HG03432 (cell line): ENCODE results near the gene MGAT5.
"Not testable (repeated sequence)": the region's sequence is repeated elsewhere in the genome, so short reads cannot be mapped to it uniquely, and the experiment has no call there.

Experiments used
- ATAC-seq: cut with Tn5 transposase; IDR thresholded peaks from one replicate; pipeline ENCODE4 v1.9.1; 2021; ENCODE audit warnings: mild to moderate bottlenecking, moderate library complexity; ENCODE audit not compliant: unreplicated experiment

MGAT5 gene

GRCh38 chr2:134275058-134275862 lies 21.4 kb downstream of the MGAT5 start:
- ATAC-seq = peak; percentile 92

GRCh38 chr2:134276381-134277172 lies 22.7 kb downstream of the MGAT5 start:
- no peak for ATAC-seq

DNA sequence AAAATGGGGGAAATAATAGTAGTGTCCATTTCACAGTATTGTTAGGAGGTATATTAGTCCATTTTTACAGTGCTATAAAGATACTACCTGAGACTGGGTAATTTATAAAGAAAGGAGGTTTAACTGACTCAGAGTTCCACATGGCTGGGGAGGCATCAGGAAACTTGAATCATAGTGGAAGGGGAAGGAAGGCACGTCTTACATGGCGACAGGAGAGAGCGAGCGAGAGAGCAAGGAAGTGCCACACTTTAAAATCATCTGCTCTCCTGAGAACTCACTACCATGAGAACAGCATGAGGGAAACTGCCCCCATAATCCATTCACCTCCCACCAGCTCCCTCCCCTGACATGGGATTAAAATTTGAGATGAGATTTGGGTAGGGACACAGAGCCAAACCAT lies 23.4 kb downstream of the MGAT5 start:
- no peak for ATAC-seq

DNA sequence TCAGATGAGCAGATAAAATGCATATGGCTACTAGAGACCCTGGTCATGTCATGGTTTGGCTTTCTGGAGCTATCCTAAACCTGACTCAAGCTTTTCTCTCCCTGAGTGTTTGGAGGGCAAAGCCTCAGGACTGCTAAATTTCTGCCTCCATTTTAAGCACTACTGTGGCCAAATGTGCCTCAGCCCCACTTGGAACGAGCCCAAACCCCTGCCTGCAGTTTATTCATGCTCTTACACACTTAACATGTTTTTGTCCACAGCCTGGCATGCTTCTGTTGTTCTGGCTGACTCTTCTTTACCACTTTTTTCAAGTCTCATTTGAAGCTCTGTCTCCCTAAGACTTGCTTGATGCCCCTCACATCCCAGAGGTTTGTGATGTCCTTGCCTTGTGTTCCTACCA lies 24.7 kb downstream of the MGAT5 start:
- no peak for ATAC-seq

- ATAC-seq = no peak
Observed at GRCh38 chr2:134279417-134279816, 25.5 kb downstream of the MGAT5 start.

DNA sequence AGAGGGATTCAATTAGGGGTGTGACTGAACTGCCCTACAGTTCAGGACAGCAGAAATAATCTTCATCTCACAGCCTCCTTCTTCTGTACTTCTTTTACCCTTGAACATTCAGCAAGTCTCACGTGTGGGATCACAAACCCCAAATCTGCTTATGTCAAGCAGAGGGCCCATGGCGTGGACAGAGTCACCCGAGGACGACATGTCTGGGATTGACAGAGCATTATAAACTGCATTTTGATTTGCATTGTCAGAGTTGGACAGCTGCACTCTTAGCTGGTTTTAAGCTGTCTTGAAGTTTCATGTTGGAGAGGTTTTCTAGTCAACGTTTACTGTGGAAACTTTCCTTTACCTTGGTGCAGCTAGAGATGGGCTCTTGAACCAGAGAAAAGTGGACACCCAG lies 26.4 kb downstream of the MGAT5 start:
- ATAC-seq = no peak

- ATAC-seq = no peak
Observed at GRCh38 chr2:134280726-134281125, 26.9 kb downstream of the MGAT5 start.

DNA sequence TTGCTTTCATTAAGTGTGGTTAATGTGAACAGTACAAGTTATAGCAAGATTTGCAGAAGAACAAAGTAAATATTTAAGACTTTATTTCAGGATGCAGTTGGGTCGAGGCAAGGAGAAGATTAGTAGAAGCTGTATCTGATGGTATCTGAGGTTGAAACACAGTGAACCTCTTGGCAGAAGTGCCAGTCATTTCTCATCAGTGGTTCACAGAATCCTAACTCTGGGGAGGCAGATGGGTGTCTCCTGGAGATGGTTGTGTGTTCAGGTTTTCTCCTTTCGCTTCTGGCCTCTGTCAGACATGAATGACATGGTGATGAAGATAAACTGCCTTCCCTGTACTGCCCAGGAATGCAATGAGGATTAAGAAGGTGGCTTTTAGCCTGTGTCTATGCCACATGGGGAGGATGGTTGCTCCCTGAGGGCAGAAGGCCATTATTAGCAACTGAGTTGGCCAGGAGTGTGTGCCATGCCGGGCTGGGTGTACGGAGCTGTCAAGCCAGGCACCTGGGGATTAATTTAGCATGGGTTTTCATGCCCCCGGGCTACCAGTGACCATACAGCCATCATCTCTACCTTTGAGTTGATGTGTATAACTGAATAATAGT lies 28.0 kb downstream of the MGAT5 start:
- no peak for ATAC-seq

- peak; percentile 89 for ATAC-seq
Observed at GRCh38 chr2:134282629-134283400, 28.9 kb downstream of the MGAT5 start.

GRCh38 chr2:134283661-134284060 lies 29.8 kb downstream of the MGAT5 start:
- no peak for ATAC-seq

- ATAC-seq = no peak
Observed at GRCh38 chr2:134284119-134284670, 30.3 kb downstream of the MGAT5 start.

DNA sequence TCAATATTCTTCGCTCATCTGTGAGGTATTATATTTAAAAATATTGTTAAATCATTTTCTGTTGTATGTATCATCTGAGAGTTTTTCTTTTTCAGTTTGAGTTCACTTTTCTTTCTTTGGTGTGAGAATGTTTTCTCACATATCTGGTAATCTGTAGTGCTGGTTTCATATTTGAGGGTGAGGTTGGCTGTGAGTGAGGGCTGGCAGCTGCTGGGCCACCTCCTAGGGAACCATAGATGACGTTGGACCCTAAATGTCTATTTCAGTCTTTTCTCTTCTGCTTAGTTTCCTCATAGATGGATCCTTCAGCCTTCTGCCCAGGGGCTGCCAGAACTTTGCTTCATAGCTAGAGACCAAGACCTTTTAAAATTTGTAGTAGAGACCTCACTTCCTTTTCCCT lies 33.5 kb downstream of the MGAT5 start:
- ATAC-seq = peak; percentile 56

- ATAC-seq = no peak
Observed at GRCh38 chr2:134288814-134289213, 34.9 kb downstream of the MGAT5 start.

DNA sequence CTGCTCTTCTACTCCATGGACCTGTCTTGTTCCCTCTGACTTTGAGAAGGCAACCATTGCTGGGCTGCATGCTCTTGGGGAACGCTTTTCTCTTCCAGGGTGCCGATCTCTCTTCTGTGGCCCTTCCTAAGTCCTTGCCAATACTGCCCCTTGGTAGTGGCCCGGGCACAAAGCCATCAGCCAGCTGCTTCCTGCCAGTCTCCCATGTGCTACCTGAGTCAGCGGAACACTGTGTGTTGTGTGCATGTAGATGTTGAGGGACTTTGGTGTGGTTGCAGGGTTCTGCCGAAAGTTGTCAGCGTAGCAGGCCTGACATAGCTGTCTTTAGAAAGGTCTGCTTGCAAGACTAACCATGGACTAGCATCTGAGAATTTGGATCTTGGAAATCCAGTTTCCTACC lies 35.4 kb downstream of the MGAT5 start:
- no peak for ATAC-seq

DNA sequence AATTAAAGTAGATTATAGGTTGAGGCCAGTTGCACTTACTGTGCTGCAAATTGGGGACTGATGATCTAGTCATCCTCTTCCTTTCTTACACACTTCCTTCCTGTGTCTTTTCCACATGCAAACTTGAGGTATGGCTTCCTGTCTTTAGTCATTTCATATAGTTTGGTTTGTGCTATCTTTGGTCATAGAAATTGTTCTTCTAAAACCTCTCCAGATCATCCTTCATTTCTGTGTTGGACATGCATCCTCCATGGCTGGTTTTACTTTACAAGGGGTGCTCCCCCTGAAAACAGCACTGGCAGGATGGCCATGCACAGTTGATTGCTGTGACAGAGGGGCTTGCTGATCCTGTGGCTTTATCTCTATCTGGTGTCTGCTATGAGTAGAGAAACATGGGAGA lies 36.5 kb downstream of the MGAT5 start:
- ATAC-seq = peak; percentile 57

DNA sequence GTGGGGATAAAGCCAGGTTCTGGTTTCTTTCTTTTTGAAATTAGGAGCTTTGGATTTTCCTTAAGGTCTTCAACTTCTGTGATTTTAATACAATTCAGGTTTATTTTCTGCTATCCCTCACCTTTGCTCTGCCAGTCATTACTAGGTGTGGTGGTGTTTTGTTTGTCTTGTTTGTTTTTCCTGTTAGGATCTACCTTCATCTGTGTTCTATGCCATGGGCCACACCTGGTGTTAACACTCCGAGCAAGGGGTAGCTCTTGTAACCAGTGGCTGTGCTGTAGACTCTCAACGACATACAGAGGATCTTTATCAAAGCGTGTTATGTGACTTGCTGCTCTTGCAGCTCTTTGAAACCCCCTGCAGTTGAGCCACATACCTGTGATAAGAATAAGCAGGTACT lies 38.6 kb downstream of the MGAT5 start:
- no peak for ATAC-seq

- peak; percentile 29 for ATAC-seq
Observed at GRCh38 chr2:134293719-134294537, 40.1 kb downstream of the MGAT5 start.

DNA sequence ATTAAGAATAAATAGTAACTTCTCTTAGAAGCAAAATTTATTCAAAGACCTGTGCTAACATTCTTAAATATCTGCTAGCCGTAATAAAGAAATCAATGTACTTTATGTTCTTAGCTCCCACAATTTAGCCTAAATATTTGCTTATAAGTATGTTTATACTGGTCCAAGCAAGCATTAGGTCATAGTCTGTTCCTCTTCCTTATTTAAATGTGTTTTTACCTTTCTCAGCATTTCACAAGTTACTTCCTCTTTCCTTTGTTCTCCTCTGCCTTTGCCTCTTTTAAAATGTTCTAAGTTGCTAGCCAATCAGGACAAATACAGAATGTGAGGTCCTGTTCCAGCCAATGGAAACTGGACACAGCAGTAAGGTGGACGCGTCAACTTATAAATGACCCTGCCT lies 40.7 kb downstream of the MGAT5 start:
- ATAC-seq = not testable (repeated sequence)

DNA sequence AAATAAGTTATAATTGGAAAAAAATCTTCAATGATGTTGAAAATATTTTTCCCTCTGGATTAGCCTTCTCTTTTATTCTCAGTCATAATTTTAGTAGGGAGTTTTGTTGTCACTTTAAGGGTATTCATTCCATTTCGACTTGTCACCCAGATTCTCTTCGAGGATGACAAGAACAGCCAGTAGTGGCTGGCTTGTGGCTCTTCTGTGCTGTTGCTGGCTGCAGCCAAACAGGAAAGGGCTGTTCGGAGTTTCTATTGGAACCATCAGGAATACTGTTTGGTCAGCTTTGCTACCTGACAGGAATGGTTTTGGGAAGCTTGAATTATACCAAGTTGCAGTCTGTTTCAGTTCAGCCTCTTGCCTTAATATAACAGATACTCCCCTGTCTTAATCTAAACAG lies 41.6 kb downstream of the MGAT5 start:
- ATAC-seq = no peak

DNA sequence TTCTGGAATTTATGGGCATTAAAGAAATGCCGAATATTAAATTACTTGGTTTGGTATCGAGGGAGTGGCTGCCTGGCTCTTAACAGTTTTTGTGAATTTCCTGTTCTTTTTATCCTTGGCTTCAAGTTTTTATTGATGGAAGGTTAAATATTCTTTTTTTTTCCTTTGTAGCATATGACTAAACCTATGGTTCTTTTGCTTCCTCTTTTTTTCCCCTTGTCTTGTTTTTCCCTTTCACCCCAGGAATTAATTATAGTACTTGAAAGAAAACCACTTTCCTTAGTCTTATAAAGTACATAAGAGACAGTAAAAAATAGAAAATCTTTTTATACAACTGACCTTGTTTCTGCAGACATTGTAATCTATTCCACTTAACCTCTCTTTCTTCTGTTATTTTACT lies 42.4 kb downstream of the MGAT5 start:
- ATAC-seq = no peak
